ENCODE data around the gene ZNF563.
"Not testable (repeated sequence)": the region's sequence is repeated elsewhere in the genome, so short reads cannot be mapped to it uniquely, and the experiment has no call there.

Gene ZNF563

DNA sequence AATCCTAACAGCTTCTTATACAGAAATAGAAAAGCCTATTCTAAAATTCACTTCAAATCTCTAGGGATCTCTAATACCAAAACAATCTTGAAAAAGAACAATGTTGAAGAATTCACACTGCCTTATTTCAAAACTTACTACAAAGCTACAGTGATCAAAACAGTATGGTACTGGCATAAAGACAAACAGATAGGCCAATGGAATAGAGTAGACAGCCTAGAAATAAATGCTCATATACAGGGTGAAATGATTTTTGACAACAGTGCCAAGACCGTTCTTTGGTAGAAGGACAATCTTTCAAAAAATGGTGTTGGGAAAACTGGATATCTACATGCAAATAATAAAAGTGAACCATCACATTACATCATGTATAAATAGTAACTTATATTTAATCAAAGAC, 11.8 kb upstream of the ZNF563 start:
- DNase-seq (ENCODE audit: low spot score in 2 of 2) (no peak), ATAC-seq (replicated peaks; ENCODE audit: extremely low read depth, poor library complexity, severe bottlenecking) (no peak)
- no peaks in the 10 kb centered on the region for H3K4me1 Mint-ChIP-seq
- no peaks in the 10 kb centered on the region for H3K27me3 Mint-ChIP-seq
- H3K36me3 Mint-ChIP-seq (ENCODE audit: insufficient read depth), result no peaks in the 10 kb centered on the region
- no peak overlapping the region for H3K27ac Mint-ChIP-seq (ENCODE audit: low read depth)
- no peak overlapping the region for H3K4me3 Mint-ChIP-seq
- H3K9me3 Mint-ChIP-seq, result peaks cover 4% of the 10 kb centered on the region

DNA sequence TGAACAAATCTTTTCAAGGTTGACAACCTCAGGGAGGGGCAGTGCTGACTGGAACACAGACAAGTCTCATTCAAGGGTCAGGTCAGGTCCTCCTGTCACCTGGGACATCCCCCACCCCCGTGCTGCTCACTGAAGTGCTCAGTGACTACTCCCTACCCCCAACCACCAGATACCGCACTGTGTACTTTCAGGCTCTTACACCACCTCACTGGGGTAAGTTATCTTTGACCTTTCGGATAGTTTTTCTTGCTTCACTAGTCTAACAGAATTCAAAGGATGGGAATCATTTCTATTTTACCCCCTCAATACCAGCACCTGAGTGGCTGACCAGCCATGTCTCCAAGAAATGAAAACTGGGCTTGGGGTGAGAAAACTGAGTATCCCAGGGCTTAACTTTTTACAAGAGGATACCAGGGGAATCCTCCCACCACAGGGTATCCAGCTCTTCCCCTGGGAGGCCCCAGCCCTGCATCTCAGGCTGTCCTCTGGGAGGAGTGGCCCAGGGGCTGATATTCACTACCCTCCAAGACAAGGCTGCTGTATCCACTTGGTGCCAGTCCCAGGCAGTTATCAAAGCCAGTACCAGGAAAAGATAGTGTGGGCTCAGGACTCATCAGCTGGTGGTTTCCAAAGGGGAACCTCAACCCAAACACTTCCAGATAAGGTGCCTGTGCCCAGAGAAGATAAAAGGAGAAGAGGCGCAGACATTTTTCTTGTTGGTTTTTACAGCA, 2.1 kb downstream of the ZNF563 start:
- no peak for DNase-seq (ENCODE audit: low spot score in 2 of 2)
- Mint-ChIP-seq H3K4me1 (peaks cover 29% of the 10 kb centered on the region), H3K36me3 (ENCODE audit: insufficient read depth) (peaks cover 3% of the 10 kb centered on the region)

DNA sequence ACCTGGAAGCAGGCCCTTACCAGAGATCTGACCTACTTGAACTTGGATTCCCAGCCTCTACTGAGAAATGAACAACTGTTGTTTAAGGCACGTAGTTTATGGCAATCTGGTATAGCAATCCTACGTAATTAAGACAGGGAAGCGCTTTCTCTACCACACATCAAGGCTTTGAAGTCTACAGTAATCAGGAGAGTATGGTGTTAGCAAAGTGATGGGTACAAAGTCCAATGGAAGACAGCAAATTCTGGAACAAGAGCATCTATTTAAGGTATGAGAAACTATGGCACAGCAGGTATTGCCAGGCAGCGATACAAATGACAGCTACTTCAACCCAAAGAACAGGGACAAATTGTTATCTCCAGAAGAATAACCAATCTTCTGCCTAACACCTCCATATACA, 3.1 kb downstream of the ZNF563 start:
- no peaks in the 10 kb centered on the region for H3K27me3 Mint-ChIP-seq
- no peak for DNase-seq (ENCODE audit: low spot score in 2 of 2)
- H3K9me3 Mint-ChIP-seq, result no peaks in the 10 kb centered on the region
- no peak overlapping the region for H3K27ac Mint-ChIP-seq (ENCODE audit: low read depth)
- peaks cover 3% of the 10 kb centered on the region for H3K36me3 Mint-ChIP-seq (ENCODE audit: insufficient read depth)
- H3K4me1 Mint-ChIP-seq, result peaks cover 29% of the 10 kb centered on the region
- H3K4me3 Mint-ChIP-seq, result no peak overlapping the region
- ATAC-seq (replicated peaks; ENCODE audit: extremely low read depth, poor library complexity, severe bottlenecking), result no peak

More for the DNA sequence above, 2.1 kb downstream of the ZNF563 start:
- H3K4me3 Mint-ChIP-seq, result peak overlapping the region; percentile 98
- no peak for ATAC-seq (replicated peaks; ENCODE audit: extremely low read depth, poor library complexity, severe bottlenecking)
- no peaks in the 10 kb centered on the region for H3K9me3 Mint-ChIP-seq
- peak overlapping the region; percentile 98 for H3K27ac Mint-ChIP-seq (ENCODE audit: low read depth)
- no peaks in the 10 kb centered on the region for H3K27me3 Mint-ChIP-seq

DNA sequence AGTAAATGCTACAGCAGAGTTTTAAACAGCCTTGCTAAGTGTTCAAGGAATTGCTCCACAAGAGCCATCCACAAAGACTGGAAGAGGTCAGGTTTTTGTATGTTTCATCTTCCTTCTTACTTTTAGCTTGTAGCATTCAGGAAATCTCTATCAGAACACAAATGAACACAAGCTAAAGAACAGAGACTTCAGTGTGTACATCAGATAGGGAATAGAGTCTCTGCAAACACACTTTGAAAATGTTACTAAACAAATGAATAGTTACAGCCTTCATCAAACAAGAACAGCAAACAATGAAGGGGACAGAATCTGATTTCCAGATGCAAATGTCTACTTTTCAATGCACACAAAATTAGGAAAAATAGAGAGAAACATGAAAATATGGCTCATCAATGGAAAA, 7.7 kb downstream of the ZNF563 start:
- Mint-ChIP-seq H3K27ac (ENCODE audit: low read depth) (no peak overlapping the region), H3K4me3 (no peak overlapping the region), H3K36me3 (ENCODE audit: insufficient read depth) (peaks cover 9% of the 10 kb centered on the region), H3K4me1 (no peaks in the 10 kb centered on the region), H3K9me3 (no peaks in the 10 kb centered on the region), H3K27me3 (no peaks in the 10 kb centered on the region)
- ATAC-seq (replicated peaks; ENCODE audit: extremely low read depth, poor library complexity, severe bottlenecking), result no peak
- no peak for DNase-seq (ENCODE audit: low spot score in 2 of 2)

- ATAC-seq (replicated peaks; ENCODE audit: extremely low read depth, poor library complexity, severe bottlenecking), result no peak
- no peak overlapping the region for H3K27ac Mint-ChIP-seq (ENCODE audit: low read depth)
- DNase-seq (ENCODE audit: low spot score in 2 of 2), result no peak
- H3K36me3 Mint-ChIP-seq (ENCODE audit: insufficient read depth), result peaks cover 8% of the 10 kb centered on the region
- no peaks in the 10 kb centered on the region for H3K27me3 Mint-ChIP-seq
- H3K4me3 Mint-ChIP-seq, result no peak overlapping the region
- no peaks in the 10 kb centered on the region for H3K4me1 Mint-ChIP-seq
- peaks cover 20% of the 10 kb centered on the region for H3K9me3 Mint-ChIP-seq
These were observed 14.5 kb downstream of the ZNF563 start for GRCh38 chr19:12318782-12319413.

GRCh38 chr19:12314553-12314952, 18.9 kb downstream of the ZNF563 start:
- Mint-ChIP-seq H3K9me3 (peaks cover 19% of the 10 kb centered on the region), H3K4me3 (no peak overlapping the region), H3K27ac (ENCODE audit: low read depth) (no peak overlapping the region), H3K27me3 (no peaks in the 10 kb centered on the region), H3K4me1 (no peaks in the 10 kb centered on the region), H3K36me3 (ENCODE audit: insufficient read depth) (peaks cover 5% of the 10 kb centered on the region)
- DNase-seq (ENCODE audit: low spot score in 2 of 2), result no peak
- ATAC-seq (replicated peaks; ENCODE audit: extremely low read depth, poor library complexity, severe bottlenecking), result no peak

DNA sequence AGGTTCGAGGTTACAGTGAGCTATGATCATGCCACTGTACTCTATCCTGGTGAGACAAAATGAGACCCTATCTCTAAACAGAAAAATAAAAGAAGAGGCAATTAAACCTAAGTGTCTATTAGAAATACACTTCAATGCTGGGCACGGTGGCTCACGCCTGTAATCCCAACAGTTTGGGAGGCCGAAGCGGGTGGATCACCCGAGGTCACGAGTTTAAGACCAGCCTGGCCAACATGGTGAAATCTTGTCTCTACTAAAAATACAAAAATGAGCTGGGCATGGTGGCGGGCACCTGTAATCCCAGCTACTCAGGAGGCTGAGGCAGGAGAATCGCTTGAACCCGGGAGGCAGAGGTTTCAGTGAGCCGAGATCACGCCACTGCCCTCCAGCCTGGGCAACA, 24.5 kb downstream of the ZNF563 start:
- H3K36me3 Mint-ChIP-seq (ENCODE audit: insufficient read depth); ATAC-seq (replicated peaks; ENCODE audit: extremely low read depth, poor library complexity, severe bottlenecking); H3K27ac Mint-ChIP-seq (ENCODE audit: low read depth); H3K4me1 Mint-ChIP-seq; H3K4me3 Mint-ChIP-seq; H3K27me3 Mint-ChIP-seq; DNase-seq (ENCODE audit: low spot score in 2 of 2); H3K9me3 Mint-ChIP-seq: not testable (repeated sequence)

DNA sequence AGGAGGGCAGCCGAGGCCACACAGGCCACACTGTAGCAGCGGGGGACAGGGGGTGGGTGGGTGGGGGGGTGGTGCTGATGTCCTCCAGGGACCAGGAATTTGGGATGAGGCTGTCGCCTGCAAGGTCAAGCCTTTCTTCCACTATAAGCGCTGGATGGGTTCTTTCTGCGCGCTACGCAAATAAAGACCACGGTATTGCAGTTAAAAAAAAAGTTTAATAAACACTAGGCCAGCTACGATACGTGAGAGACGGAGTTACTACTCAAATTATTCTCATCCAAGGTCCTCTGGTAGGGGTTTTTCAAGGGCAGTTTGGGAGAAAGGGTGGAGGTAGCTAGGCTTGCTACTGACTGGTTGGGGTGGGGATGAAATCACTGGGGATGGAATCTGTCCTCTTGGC, 38.2 kb downstream of the ZNF563 start:
- Mint-ChIP-seq H3K36me3 (ENCODE audit: insufficient read depth) (peaks cover 13% of the 10 kb centered on the region), H3K4me1 (peaks cover 28% of the 10 kb centered on the region), H3K27ac (ENCODE audit: low read depth) (peak overlapping the region; percentile 98), H3K4me3 (peak overlapping the region; percentile 99), H3K27me3 (no peaks in the 10 kb centered on the region), H3K9me3 (no peaks in the 10 kb centered on the region)
- ATAC-seq (replicated peaks; ENCODE audit: extremely low read depth, poor library complexity, severe bottlenecking), result no peak
- no peak for DNase-seq (ENCODE audit: low spot score in 2 of 2)

GRCh38 chr19:12294249-12295158, 38.9 kb downstream of the ZNF563 start, which contains the start of gene ZNF44:
ZNF44 (minus strand) TSS chr19:12294883; CDS start chr19:12294694, 189 bp downstream.
- H3K36me3 Mint-ChIP-seq (ENCODE audit: insufficient read depth), result peaks cover 16% of the 10 kb centered on the region
- no peaks in the 10 kb centered on the region for H3K9me3 Mint-ChIP-seq
- DNase-seq (ENCODE audit: low spot score in 2 of 2) (peak; percentile 87 to 95), ATAC-seq (replicated peaks; ENCODE audit: extremely low read depth, poor library complexity, severe bottlenecking) (peak; percentile 96)
- peaks cover 34% of the 10 kb centered on the region for H3K4me1 Mint-ChIP-seq
- H3K4me3 Mint-ChIP-seq, result peak within 1 kb of the TSS; percentile 99
- peak within 1 kb of the TSS; percentile 98 for H3K27ac Mint-ChIP-seq (ENCODE audit: low read depth)
- no peaks in the 10 kb centered on the region for H3K27me3 Mint-ChIP-seq

GRCh38 chr19:12293777-12294248, 39.6 kb downstream of the ZNF563 start:
- peak overlapping the region; percentile 99 for H3K4me3 Mint-ChIP-seq
- peaks cover 40% of the 10 kb centered on the region for H3K4me1 Mint-ChIP-seq
- peak; percentile 30 for ATAC-seq (replicated peaks; ENCODE audit: extremely low read depth, poor library complexity, severe bottlenecking)
- peak overlapping the region; percentile 98 for H3K27ac Mint-ChIP-seq (ENCODE audit: low read depth)
- no peaks in the 10 kb centered on the region for H3K27me3 Mint-ChIP-seq
- H3K9me3 Mint-ChIP-seq, result no peaks in the 10 kb centered on the region
- H3K36me3 Mint-ChIP-seq (ENCODE audit: insufficient read depth), result peaks cover 21% of the 10 kb centered on the region
- peak; percentile 40 to 51 for DNase-seq (ENCODE audit: low spot score in 2 of 2)

- Mint-ChIP-seq H3K36me3 (ENCODE audit: insufficient read depth) (peaks cover 20% of the 10 kb centered on the region), H3K27ac (ENCODE audit: low read depth) (peak overlapping the region; percentile 88), H3K9me3 (no peaks in the 10 kb centered on the region), H3K4me3 (peak overlapping the region; percentile 55), H3K27me3 (no peaks in the 10 kb centered on the region), H3K4me1 (peaks cover 47% of the 10 kb centered on the region)
- ATAC-seq (replicated peaks; ENCODE audit: extremely low read depth, poor library complexity, severe bottlenecking) (no peak), DNase-seq (ENCODE audit: low spot score in 2 of 2) (no peak)
These were observed 43.7 kb downstream of the ZNF563 start for GRCh38 chr19:12289790-12290065.

DNA sequence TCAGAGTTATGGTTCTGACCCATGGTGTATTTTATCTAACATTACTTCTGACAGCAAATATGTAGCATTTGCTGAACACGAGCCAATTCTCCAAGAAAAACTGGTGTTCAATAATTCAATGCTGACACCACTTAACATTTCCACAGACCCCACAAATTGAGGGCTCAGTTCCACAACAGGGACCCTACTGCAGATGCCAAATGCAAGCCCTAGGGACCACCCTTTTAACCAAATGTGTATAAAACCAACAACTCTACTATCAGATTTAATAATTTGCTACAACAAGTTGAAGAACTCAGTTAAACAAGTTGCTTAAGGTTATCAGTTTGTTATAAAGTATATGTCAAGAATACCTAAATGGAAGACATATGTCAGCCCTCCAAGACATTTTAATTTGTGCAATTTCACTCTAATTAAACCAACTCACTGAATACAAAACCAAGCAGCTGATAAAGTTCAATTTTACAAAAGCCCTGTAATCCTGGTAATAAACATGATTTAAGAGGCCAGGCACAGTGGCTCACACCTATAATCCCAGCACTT, 45.4 kb downstream of the ZNF563 start:
- Mint-ChIP-seq H3K4me1 (peaks cover 30% of the 10 kb centered on the region), H3K27me3 (no peaks in the 10 kb centered on the region), H3K27ac (ENCODE audit: low read depth) (peak overlapping the region; percentile 88), H3K4me3 (no peak overlapping the region), H3K36me3 (ENCODE audit: insufficient read depth) (peaks cover 11% of the 10 kb centered on the region), H3K9me3 (no peaks in the 10 kb centered on the region)
- DNase-seq (ENCODE audit: low spot score in 2 of 2), result no peak
- ATAC-seq (replicated peaks; ENCODE audit: extremely low read depth, poor library complexity, severe bottlenecking), result no peak
